SK-N-SH (cell line): ENCODE results near the gene MXI1. TPM values are rescaled to one million over a fixed set of nuclear protein-coding genes. Genes with fewer than 3 reads are reported as not detected.

Source experiments
- CTCF ChIA-PET: fragments of 300-600, 350-600 bp; formaldehyde crosslinking; extraction: SDS; loops from one replicate; lab custom pipeline; 2021; lab: Yijun Ruan, JAX
- POLR2A ChIA-PET: fragments of 350-600 bp; sonication (Branson Sonifier 250); formaldehyde crosslinking; extraction: SDS; loops from one replicate; lab custom pipeline; 2020; ENCODE audit warnings: antibody characterized with exemption, inconsistent platforms; lab: Yijun Ruan, JAX
- DNase-seq: peaks from one replicate; pipeline ENCODE4 v3.0.0; 2012
- H2AFZ ChIP-seq: fragments of 200-600 bp; sonication (generic); 2 replicates; pipeline ENCODE4 v1.8.1; 2016; ENCODE audit warnings: antibody characterized with exemption, mild to moderate bottlenecking, low read depth
- H3F3A ChIP-seq: fragments of 200-600 bp; sonication (generic); replicated peaks from 2 replicates; pipeline ENCODE3; 2016; ENCODE audit warnings: antibody characterized with exemption, mild to moderate bottlenecking; ENCODE audit not compliant: insufficient read depth
- H3K27ac ChIP-seq, 2 experiments: fragments of 200-500 bp in 1 of 2; fragments of 200-600 bp in 1 of 2; sonication (Bioruptor generic) in 1 of 2; sonication (generic), shearing (Covaris generic) in 1 of 2; 2 replicates each; pipeline versions ENCODE4 v1.5.1 to v1.6.1; 2014 to 2016; ENCODE audit warnings: low read depth in 2 of 2, inconsistent platforms in 1 of 2, low read length in 1 of 2, mild to moderate bottlenecking in 1 of 2, mixed read lengths in 1 of 2
- H3K27me3 ChIP-seq: fragments of 200-600 bp; sonication (generic), shearing (Covaris generic); 2 replicates; pipeline ENCODE4 v1.6.1; 2016; ENCODE audit warnings: mixed run types; ENCODE audit not compliant: insufficient read depth
- H3K36me3 ChIP-seq, 2 experiments: fragments of 200-500 bp in 1 of 2; fragments of 200-600 bp in 1 of 2; sonication (Bioruptor generic) in 1 of 2; sonication (generic) in 1 of 2; replicated peaks in 1 of 2; 2 replicates each; pipeline versions ENCODE3 to v1.5.1; 2014 to 2016; ENCODE audit warnings: low read length in 1 of 2, mild to moderate bottlenecking in 1 of 2; ENCODE audit not compliant: insufficient read depth in 2 of 2, control insufficient read depth in 1 of 2
- H3K4me1 ChIP-seq, 2 experiments: fragments of 200-500 bp in 1 of 2; fragments of 200-600 bp in 1 of 2; sonication (Bioruptor generic) in 1 of 2; sonication (generic), shearing (Covaris generic) in 1 of 2; 2 replicates each; pipeline versions ENCODE4 v1.5.1 to v1.6.1; 2014 to 2016; ENCODE audit warnings: low read depth in 1 of 2, low read length in 1 of 2, mixed run types in 1 of 2; ENCODE audit not compliant: insufficient read depth in 2 of 2, control insufficient read depth in 1 of 2
- H3K4me2 ChIP-seq: fragments of 200-600 bp; sonication (generic), shearing (Covaris generic); 2 replicates; pipeline ENCODE4 v1.6.1; 2017; ENCODE audit warnings: mixed run types
- H3K4me3 ChIP-seq, 2 experiments: fragments of 200-500 bp in 1 of 2; fragments of 200-600 bp in 1 of 2; sonication (Bioruptor generic) in 1 of 2; sonication (generic), shearing (Covaris generic) in 1 of 2; 2 replicates each; pipeline versions ENCODE4 v1.5.1 to v1.8.1; 2014 to 2016; ENCODE audit warnings: low read depth in 2 of 2, inconsistent platforms in 1 of 2, low read length in 1 of 2, mild to moderate bottlenecking in 1 of 2, mixed read lengths in 1 of 2, moderate library complexity in 1 of 2
- H3K79me2 ChIP-seq: fragments of 200-600 bp; sonication (generic); 2 replicates; pipeline ENCODE4 v1.8.1; 2017; ENCODE audit warnings: mild to moderate bottlenecking; ENCODE audit not compliant: insufficient read depth
- H3K9ac ChIP-seq: fragments of 200-600 bp; sonication (generic); 2 replicates; pipeline ENCODE4 v1.6.1; 2017; ENCODE audit warnings: mixed run types
- H3K9me2 ChIP-seq: fragments of 200-600 bp; sonication (generic); 2 replicates; pipeline ENCODE4 v1.6.1; 2017; ENCODE audit warnings: mixed run types
- H3K9me3 ChIP-seq: fragments of 200-600 bp; sonication (generic); 2 replicates; pipeline ENCODE4 v1.6.1; 2017; ENCODE audit warnings: mixed run types, mild to moderate bottlenecking, moderate library complexity
- H4K20me1 ChIP-seq: fragments of 200-600 bp; sonication (generic); 2 replicates; pipeline ENCODE4 v1.6.1; 2017; ENCODE audit warnings: mild to moderate bottlenecking, mixed run types; ENCODE audit not compliant: insufficient read depth
- CHD2 ChIP-seq: fragments of 150-350 bp; IDR thresholded peaks from 2 replicates; pipeline ENCODE4 v1.6.1; 2018; ENCODE audit warnings: low read length; ENCODE audit not compliant: partially characterized antibody
- CTCF ChIP-seq: fragments of 200-600 bp; sonication (generic); IDR thresholded peaks from 2 replicates; pipeline ENCODE4 v1.6.1; 2017; ENCODE audit warnings: antibody characterized with exemption, mild to moderate bottlenecking, moderate library complexity
- ELF1 ChIP-seq: IDR thresholded peaks from 2 replicates; pipeline ENCODE4 v1.4.0; 2012
- FOXM1 ChIP-seq: IDR thresholded peaks from 2 replicates; pipeline ENCODE4 v1.4.0; 2012; ENCODE audit warnings: low read depth, mild to moderate bottlenecking
- GABPA ChIP-seq: IDR thresholded peaks from 2 replicates; pipeline ENCODE4 v1.4.0; 2012; ENCODE audit warnings: low read depth, mild to moderate bottlenecking
- GATA2 ChIP-seq: sonication (generic); formaldehyde crosslinking; IDR thresholded peaks from 2 replicates; pipeline ENCODE4 v1.5.0; 2020; ENCODE audit warnings: mild to moderate bottlenecking, missing genetic modification reagents
- IRF3 ChIP-seq: fragments of 150-350 bp; IDR thresholded peaks from 2 replicates; pipeline ENCODE4 v1.6.1; 2016; ENCODE audit warnings: mild to moderate bottlenecking, low read depth, low read length
- MAX ChIP-seq: IDR thresholded peaks from 2 replicates; pipeline ENCODE4 v1.4.0; 2012; ENCODE audit warnings: low read depth
- NRF1 ChIP-seq: IDR thresholded peaks from 2 replicates; pipeline ENCODE4 v1.6.1; 2012; ENCODE audit warnings: low read depth, mild to moderate bottlenecking, low read length
- POLR2AphosphoS5 ChIP-seq: IDR thresholded peaks from 2 replicates; pipeline ENCODE4 v1.6.1; 2012; ENCODE audit warnings: low read depth, low read length
- RCOR1 ChIP-seq: fragments of 150-350 bp; IDR thresholded peaks from 2 replicates; pipeline ENCODE4 v1.6.1; 2017; ENCODE audit warnings: antibody characterized with exemption, low read length
- SMC3 ChIP-seq: IDR thresholded peaks from 2 replicates; pipeline ENCODE4 v1.6.1; 2012; ENCODE audit warnings: low read depth, low read length, improper control_type of control experiment
- TAF1 ChIP-seq: IDR thresholded peaks from 2 replicates; pipeline ENCODE4 v1.6.1; 2012; ENCODE audit warnings: low read depth, mild to moderate bottlenecking, low read length, moderate library complexity, borderline replicate concordance
- TCF12 ChIP-seq: IDR thresholded peaks from 2 replicates; pipeline ENCODE4 v1.4.0; 2012
- USF1 ChIP-seq: IDR thresholded peaks from 2 replicates; pipeline ENCODE4 v1.4.0; 2012; ENCODE audit warnings: low read depth, borderline replicate concordance
- USF2 ChIP-seq: fragments of 150-350 bp; IDR thresholded peaks from 2 replicates; pipeline ENCODE4 v1.6.1; 2017; ENCODE audit warnings: antibody characterized with exemption, low read length, low read depth, borderline replicate concordance
- YY1 ChIP-seq: IDR thresholded peaks from 2 replicates; pipeline ENCODE4 v1.4.0; 2012; ENCODE audit warnings: low read depth, mild to moderate bottlenecking
- WGBS: methylation state at CpG from one replicate; pipeline ENCODE4 v1.1.6; 2017; ENCODE audit warnings: low lambda C conversion rate; 5-methylcytosine and 5-hydroxymethylcytosine counted together
- polyA plus RNA-seq, 3 experiments: library from polyadenylated mRNA; depleted of rRNA; stranded (reverse); fragments of >200 nt; gene quantifications; 2 replicates each; pipeline ENCODE4 v1.2.3, GENCODE V29; 2012

The MXI1 gene
- polyA plus RNA-seq, 1 of the 3 experiments (the other 2 are of a cell fraction), result 13.8 TPM

GRCh38 chr10:110286841-110287240, 79.4 kb downstream of the MXI1 start:
- Histone ChIP-seq H4K20me1 (no peaks in the 10 kb centered on the region), H3K4me2 (no peak overlapping the region), H3K9me2 (no peaks in the 10 kb centered on the region), H3K4me1 (no peaks in the 10 kb centered on the region; a peak in 1 of 4 replicates), H3F3A (peaks cover 18% of the 10 kb centered on the region), H3K79me2 (no peaks in the 10 kb centered on the region), H3K27ac (no peak overlapping the region), H3K27me3 (no peaks in the 10 kb centered on the region), H3K9ac (no peak overlapping the region), H3K9me3 (no peaks in the 10 kb centered on the region), H2AFZ (no peak overlapping the region), H3K4me3 (no peak overlapping the region), H3K36me3 (peaks cover 59 to 66% of the 10 kb centered on the region in 2 experiments)
- ChIA-PET POLR2A (no interaction called here), CTCF (interaction anchor here (1.3 kb wide), 1 partner anchor 8 kb away, joined by 4 read pairs; no protein-coding TSS in a partner anchor)
- DNase-seq, result no peak
- TF ChIP-seq IRF3 (no peak), SMC3 (no peak), CTCF (no peak), USF2 (no peak), MAX (no peak), ELF1 (no peak), NRF1 (no peak), USF1 (no peak), GABPA (no peak), GATA2 (no peak), RCOR1 (no peak), FOXM1 (no peak), YY1 (no peak), TAF1 (no peak), CHD2 (no peak), TCF12 (no peak), POLR2AphosphoS5 (no peak)
- WGBS, result 94% methylated on average over 2 of the region's 2 CpGs
